Endothelial cell (in vitro differentiated cells): ENCODE data around the gene GGA2. TPM values are rescaled to one million over a fixed set of nuclear protein-coding genes. Genes with fewer than 3 reads are reported as not detected.

ENCODE experiments used
- DNase-seq: peaks from one replicate; pipeline ENCODE4 v3.0.0; 2021; ENCODE audit warnings: low spot score
- H3K27ac Mint-ChIP-seq: one replicate; pipeline ENCODE4 v1.8.0; 2021; ENCODE audit warnings: mixed read lengths, inconsistent platforms; ENCODE audit not compliant: unreplicated experiment
- H3K27me3 Mint-ChIP-seq: one replicate; pipeline ENCODE4 v1.8.0; 2021; ENCODE audit warnings: mild to moderate bottlenecking, moderate library complexity, mixed read lengths, inconsistent platforms; ENCODE audit not compliant: unreplicated experiment
- H3K36me3 Mint-ChIP-seq: one replicate; pipeline ENCODE4 v1.8.0; 2021; ENCODE audit warnings: mild to moderate bottlenecking, low read depth, mixed read lengths, inconsistent platforms; ENCODE audit not compliant: unreplicated experiment
- H3K4me1 Mint-ChIP-seq: one replicate; pipeline ENCODE4 v1.8.0; 2021; ENCODE audit warnings: mild to moderate bottlenecking, mixed read lengths, inconsistent platforms; ENCODE audit not compliant: unreplicated experiment
- H3K4me3 Mint-ChIP-seq: one replicate; pipeline ENCODE4 v1.8.0; 2021; ENCODE audit warnings: mild to moderate bottlenecking, mixed read lengths, inconsistent platforms; ENCODE audit not compliant: unreplicated experiment
- H3K9me3 Mint-ChIP-seq: one replicate; pipeline ENCODE4 v1.8.0; 2021; ENCODE audit warnings: mixed read lengths, inconsistent platforms; ENCODE audit not compliant: unreplicated experiment
- total RNA-seq: library from RNA; stranded (reverse); fragmentation: NEBNext Ultra II Directional; extraction: Animal tissue kit (Norgen Biotek cat#: 25700); gene quantifications from one replicate; pipeline ENCODE4 v1.2.1, GENCODE V29; 2021; ENCODE audit not compliant: unreplicated experiment
- TF ChIP-seq, protein P1 (sequence below): fragments of 200-600 bp; sonication (generic); IDR thresholded peaks from one replicate; pipeline ENCODE4 v1.5.0; 2021; ENCODE audit warnings: antibody characterized with exemption; ENCODE audit not compliant: unreplicated experiment

GGA2 gene
- total RNA-seq, 1 donor from 2014 or later: 65.1 TPM

DNA sequence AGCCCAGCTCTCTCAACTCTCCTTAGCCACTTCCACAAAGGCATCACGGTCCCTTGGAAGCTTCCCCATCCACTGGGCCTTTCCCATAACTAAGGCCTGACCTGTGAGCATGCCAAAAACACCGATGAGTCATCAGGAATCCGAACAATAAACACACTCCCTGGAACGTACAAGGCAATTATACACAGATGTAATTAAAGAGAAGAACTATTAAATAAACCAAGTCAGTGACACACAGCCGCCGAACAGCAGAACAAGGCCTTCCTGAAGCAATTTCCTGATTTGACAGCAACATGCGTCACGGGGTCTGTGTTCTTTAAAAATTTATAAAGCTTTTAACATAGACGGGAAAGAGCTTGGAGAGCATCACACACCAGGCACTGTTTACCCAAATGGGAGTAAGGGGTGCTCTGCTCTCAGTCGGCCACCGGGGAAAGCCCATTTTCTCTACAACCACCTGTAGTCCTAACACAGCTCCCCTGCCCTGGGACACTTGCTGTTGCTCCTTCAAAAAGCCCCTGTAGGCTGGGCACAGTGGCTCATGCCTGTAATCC, 86.7 kb downstream of the GGA2 start:
- no peak overlapping the region for H3K4me3 Mint-ChIP-seq
- no peak overlapping the region for H3K27ac Mint-ChIP-seq
- peaks cover 4% of the 10 kb centered on the region for H3K36me3 Mint-ChIP-seq
- H3K4me1 Mint-ChIP-seq: peaks cover 5% of the 10 kb centered on the region
- no peak for DNase-seq
- TF ChIP-seq, protein P1, sequence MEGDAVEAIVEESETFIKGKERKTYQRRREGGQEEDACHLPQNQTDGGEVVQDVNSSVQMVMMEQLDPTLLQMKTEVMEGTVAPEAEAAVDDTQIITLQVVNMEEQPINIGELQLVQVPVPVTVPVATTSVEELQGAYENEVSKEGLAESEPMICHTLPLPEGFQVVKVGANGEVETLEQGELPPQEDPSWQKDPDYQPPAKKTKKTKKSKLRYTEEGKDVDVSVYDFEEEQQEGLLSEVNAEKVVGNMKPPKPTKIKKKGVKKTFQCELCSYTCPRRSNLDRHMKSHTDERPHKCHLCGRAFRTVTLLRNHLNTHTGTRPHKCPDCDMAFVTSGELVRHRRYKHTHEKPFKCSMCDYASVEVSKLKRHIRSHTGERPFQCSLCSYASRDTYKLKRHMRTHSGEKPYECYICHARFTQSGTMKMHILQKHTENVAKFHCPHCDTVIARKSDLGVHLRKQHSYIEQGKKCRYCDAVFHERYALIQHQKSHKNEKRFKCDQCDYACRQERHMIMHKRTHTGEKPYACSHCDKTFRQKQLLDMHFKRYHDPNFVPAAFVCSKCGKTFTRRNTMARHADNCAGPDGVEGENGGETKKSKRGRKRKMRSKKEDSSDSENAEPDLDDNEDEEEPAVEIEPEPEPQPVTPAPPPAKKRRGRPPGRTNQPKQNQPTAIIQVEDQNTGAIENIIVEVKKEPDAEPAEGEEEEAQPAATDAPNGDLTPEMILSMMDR: no peak
- H3K27me3 Mint-ChIP-seq: no peaks in the 10 kb centered on the region
- no peaks in the 10 kb centered on the region for H3K9me3 Mint-ChIP-seq

- Mint-ChIP-seq H3K36me3 (no peaks in the 10 kb centered on the region), H3K4me3 (no peak overlapping the region), H3K27ac (no peak overlapping the region), H3K4me1 (peaks cover 5% of the 10 kb centered on the region), H3K27me3 (no peaks in the 10 kb centered on the region), H3K9me3 (no peaks in the 10 kb centered on the region)
- DNase-seq: no peak
- TF ChIP-seq, protein P1: no peak
These were observed 90.3 kb downstream of the GGA2 start for GRCh38 chr16:23420011-23420410.

GRCh38 chr16:23416816-23417215, 93.5 kb downstream of the GGA2 start:
- TF ChIP-seq, protein P1: no peak
- no peaks in the 10 kb centered on the region for H3K27me3 Mint-ChIP-seq
- H3K4me3 Mint-ChIP-seq: no peak overlapping the region
- no peak overlapping the region for H3K27ac Mint-ChIP-seq
- no peak for DNase-seq
- H3K36me3 Mint-ChIP-seq: peaks cover 6% of the 10 kb centered on the region
- H3K9me3 Mint-ChIP-seq: no peaks in the 10 kb centered on the region
- peaks cover 5% of the 10 kb centered on the region for H3K4me1 Mint-ChIP-seq

- no peak overlapping the region for H3K4me3 Mint-ChIP-seq
- TF ChIP-seq, protein P1: no peak
- no peaks in the 10 kb centered on the region for H3K4me1 Mint-ChIP-seq
- no peaks in the 10 kb centered on the region for H3K9me3 Mint-ChIP-seq
- peaks cover 11% of the 10 kb centered on the region for H3K36me3 Mint-ChIP-seq
- no peaks in the 10 kb centered on the region for H3K27me3 Mint-ChIP-seq
- DNase-seq: no peak
- H3K27ac Mint-ChIP-seq: no peak overlapping the region
These were observed 95.6 kb downstream of the GGA2 start for GRCh38 chr16:23414731-23415130.

Other genes starting within 250 kb of the GGA2 start
- gene SCNN1B, start 208.2 kb downstream of the GGA2 start, total RNA-seq: not detected
- 10.1 TPM for gene COG7, start 57.3 kb downstream of the GGA2 start, total RNA-seq
- gene EARS2, start 46.9 kb upstream of the GGA2 start, total RNA-seq: 14.1 TPM
- 89.1 TPM for gene UBFD1, start 47.2 kb upstream of the GGA2 start, total RNA-seq
- gene NDUFAB1, start 85.8 kb upstream of the GGA2 start, total RNA-seq: 91.7 TPM
- 14.5 TPM for gene PALB2, start 130.8 kb upstream of the GGA2 start, total RNA-seq
- gene DCTN5, start 131.0 kb upstream of the GGA2 start, total RNA-seq: 93.8 TPM
- gene PLK1, start 168.4 kb upstream of the GGA2 start, total RNA-seq: 16.0 TPM
- gene ERN2, start 202.7 kb upstream of the GGA2 start, total RNA-seq: 0.80 TPM
- not detected for gene CHP2, start 244.5 kb upstream of the GGA2 start, total RNA-seq